H54 (cell line): ENCODE measurements around the gene CEP85.

Experiments
- DNase-seq: peaks from one replicate; pipeline ENCODE4 v3.0.0; 2011; ENCODE audit warnings: low spot score, mixed read lengths; ENCODE audit not compliant: insufficient read length
- FAIRE-seq: peaks from 3 replicates; lab custom pipeline; 2011; peaks lifted over from hg19 to GRCh38; lab: Jason Lieb, UNC
- POLR2A ChIP-seq: IDR thresholded peaks from 2 replicates; pipeline ENCODE4 v1.6.1; 2011; ENCODE audit warnings: low read depth, mild to moderate bottlenecking, low read length

CEP85 gene

GRCh38 chr1:26233903-26234643 is at the start of gene CEP85:
CEP85 (plus strand) TSS chr1:26234200; CDS start chr1:26239784, 5,584 bp downstream.
- peak; percentile 83 for TF ChIP-seq POLR2A
- FAIRE-seq: peak; percentile 84
- DNase-seq: peak; percentile 87

- TF ChIP-seq POLR2A: no peak
- DNase-seq (no peak), FAIRE-seq (no peak)
Measured at GRCh38 chr1:26184883-26185282, 49.1 kb upstream of the CEP85 start.

- TF ChIP-seq POLR2A: no peak
Measured at GRCh38 chr1:26187882-26188281, 46.1 kb upstream of the CEP85 start.

DNA sequence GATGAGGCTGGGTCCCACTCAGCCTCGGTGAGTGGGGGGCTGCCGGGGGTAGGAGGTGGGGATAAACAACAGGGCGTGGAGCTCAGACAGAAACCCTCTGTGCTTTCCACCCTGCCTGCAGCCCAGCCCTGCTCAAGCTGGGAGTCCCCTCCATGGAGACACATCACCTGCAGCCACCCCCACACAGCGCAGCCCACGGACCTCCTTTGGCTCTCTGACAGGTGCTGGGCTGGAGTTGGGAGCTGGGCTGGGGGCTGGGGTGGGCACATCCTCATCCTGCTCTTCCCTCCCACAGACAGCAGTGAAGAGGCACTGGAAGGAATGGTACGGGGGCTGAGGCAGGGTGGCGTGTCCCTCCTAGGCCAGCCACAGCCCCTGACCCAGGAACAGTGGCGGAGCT is 45.5 kb upstream of the CEP85 start:
- FAIRE-seq (no peak), DNase-seq (no peak)
- no peak for TF ChIP-seq POLR2A

More at GRCh38 chr1:26187882-26188281, 46.1 kb upstream of the CEP85 start:
- FAIRE-seq: no peak
- DNase-seq: no peak

GRCh38 chr1:26189331-26189730 is 44.7 kb upstream of the CEP85 start:
- TF ChIP-seq POLR2A: no peak
- DNase-seq (no peak), FAIRE-seq (no peak)

- TF ChIP-seq POLR2A: no peak
- DNase-seq: no peak
- FAIRE-seq: no peak
Measured at GRCh38 chr1:26189751-26190275, 44.2 kb upstream of the CEP85 start.

DNA sequence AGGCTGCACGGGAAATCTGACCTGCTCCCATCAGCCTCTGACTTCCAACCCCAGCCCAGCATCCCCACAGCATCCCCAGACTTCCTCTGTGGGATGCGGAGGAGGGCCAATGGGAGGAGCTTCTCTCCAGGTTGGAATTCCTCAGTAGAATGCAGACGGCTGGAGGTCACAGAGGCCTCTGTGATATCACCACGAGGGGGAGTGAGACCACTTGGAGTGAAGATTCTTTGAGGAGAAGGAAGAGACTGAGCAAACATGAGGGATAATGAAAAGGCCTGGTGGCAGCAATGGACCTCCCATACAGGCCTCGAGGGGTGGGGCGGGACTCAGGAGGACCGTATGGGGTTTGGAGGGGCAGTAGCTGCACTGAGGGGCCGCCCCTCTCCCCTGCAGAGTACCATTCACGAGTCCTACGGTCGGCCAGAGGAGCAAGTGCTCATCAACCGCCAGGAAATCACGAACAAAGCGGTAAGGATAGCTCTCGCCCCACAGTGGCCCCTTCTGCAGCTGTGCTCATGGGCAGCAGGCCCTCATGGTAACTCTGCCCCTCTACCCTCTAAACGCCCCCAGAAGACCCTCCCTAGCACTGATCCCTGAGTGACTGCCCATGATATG is 43.5 kb upstream of the CEP85 start, which contains the start of gene CATSPER4:
Gene CATSPER4, plus strand, starts transcription at position 230 of the 615 bp plus-strand sequence. Its CDS starts 26 bp downstream, at position 256.
- FAIRE-seq (no peak), DNase-seq (no peak)
- TF ChIP-seq POLR2A: no peak

DNA sequence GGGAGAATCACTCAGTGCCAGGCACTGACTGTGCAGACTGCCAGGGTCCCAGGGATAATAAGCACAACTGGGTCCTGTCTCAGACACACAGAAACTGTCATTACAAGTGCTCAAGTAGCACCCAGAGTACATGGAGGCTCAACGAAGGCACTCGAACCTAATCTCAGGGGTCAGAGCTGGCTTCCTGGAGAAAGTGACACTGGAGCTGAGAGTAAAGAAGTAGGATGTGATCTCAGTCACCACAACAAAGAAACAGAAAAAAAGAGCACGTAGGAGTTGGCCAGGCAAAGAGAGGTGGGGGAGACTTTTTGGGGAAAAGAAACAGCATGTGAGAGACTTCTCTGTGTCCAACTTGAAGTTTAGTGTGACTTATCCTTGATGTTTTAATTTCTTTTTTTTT is 42.3 kb upstream of the CEP85 start:
- no peak for TF ChIP-seq POLR2A
- no peak for FAIRE-seq

GRCh38 chr1:26195805-26196204 is 38.2 kb upstream of the CEP85 start:
- FAIRE-seq (no peak), DNase-seq (no peak)
- no peak for TF ChIP-seq POLR2A

More for the DNA sequence above, 42.3 kb upstream of the CEP85 start:
- DNase-seq: no peak

DNA sequence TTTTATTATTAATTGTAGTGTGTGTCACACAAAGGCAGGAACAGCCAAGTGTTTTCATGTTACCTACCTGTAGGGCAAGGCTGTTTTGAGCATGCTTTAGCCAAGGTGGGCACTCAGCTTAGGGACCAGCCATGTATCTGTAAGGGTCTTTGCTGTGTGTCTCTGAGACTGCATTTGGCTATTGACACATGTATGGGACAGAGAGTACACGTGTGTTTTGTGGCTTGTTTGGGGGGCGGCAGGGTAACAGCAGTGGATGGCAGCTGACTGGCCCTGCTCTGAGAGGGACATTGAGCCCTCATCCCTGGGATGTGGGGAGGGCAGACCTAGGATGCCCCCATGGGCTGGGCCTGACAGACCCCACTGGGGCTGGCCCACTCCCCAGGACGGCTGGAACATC is 36.7 kb upstream of the CEP85 start:
- DNase-seq (no peak), FAIRE-seq (no peak)
- TF ChIP-seq POLR2A: no peak

GRCh38 chr1:26197813-26198212 is 36.2 kb upstream of the CEP85 start:
- FAIRE-seq: no peak
- TF ChIP-seq POLR2A: no peak
- DNase-seq: no peak

DNA sequence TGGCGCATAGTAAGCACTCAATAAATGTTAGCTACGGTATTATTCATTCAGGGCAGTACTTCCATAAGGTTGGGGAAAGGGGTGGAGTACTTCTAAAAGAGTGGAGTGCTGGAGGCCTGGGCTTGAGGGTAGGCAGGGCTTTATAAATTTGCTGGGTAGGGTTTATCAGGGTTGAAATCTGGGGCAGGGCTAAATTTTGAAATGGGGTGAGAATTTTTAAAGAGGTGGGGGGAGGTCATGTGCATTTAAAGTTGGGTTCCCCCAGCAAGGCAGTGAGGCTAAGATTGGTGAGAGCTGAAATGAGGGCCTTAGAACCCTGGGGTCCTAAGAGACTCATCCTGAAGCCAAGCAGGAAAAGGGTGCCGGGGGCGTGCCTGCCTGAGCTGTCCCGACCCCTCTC is 33.6 kb upstream of the CEP85 start:
- DNase-seq (no peak), FAIRE-seq (no peak)
- TF ChIP-seq POLR2A: no peak

DNA sequence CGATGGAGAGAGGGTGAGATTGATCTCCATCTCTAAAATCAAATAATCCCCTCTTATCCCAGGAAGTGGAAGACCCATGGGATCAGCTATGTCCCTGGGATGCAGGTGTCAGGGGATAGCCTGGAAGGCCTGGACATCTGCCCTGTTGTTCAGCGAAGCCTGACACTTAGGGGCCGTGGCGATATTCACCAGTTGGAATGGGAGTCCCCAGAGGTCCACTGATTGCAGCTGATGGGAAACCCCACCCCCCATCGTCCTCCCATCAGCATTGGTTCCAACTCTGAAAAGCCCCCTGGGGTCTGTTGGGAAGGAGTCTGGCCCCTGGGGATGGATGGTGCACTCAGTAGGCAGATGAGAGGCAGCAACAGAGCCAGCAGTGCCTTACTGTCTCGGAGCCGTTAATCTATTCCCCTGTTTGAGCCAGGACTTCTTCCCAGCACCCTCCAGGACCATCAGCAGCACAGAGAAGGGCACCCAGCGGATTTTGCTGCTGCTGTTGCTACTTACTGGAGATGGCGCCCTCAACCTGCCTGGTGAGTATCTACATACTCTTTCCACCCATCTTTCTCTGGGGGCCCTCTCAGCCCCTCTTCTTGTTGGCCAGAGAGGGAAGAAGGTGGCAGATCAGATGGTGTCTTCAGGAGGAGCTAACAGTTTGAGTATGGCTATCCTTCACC is 30.2 kb upstream of the CEP85 start:
- no peak for TF ChIP-seq POLR2A
- no peak for FAIRE-seq
- DNase-seq: no peak
